GM19397 (cell line): ENCODE data around the gene ALDH1A1.

Experiments used
- ATAC-seq: cut with Tn5 transposase; IDR thresholded peaks from one replicate; pipeline ENCODE4 v1.9.1; 2021; ENCODE audit warnings: mild to moderate bottlenecking, moderate library complexity; ENCODE audit not compliant: unreplicated experiment

ALDH1A1 gene

DNA sequence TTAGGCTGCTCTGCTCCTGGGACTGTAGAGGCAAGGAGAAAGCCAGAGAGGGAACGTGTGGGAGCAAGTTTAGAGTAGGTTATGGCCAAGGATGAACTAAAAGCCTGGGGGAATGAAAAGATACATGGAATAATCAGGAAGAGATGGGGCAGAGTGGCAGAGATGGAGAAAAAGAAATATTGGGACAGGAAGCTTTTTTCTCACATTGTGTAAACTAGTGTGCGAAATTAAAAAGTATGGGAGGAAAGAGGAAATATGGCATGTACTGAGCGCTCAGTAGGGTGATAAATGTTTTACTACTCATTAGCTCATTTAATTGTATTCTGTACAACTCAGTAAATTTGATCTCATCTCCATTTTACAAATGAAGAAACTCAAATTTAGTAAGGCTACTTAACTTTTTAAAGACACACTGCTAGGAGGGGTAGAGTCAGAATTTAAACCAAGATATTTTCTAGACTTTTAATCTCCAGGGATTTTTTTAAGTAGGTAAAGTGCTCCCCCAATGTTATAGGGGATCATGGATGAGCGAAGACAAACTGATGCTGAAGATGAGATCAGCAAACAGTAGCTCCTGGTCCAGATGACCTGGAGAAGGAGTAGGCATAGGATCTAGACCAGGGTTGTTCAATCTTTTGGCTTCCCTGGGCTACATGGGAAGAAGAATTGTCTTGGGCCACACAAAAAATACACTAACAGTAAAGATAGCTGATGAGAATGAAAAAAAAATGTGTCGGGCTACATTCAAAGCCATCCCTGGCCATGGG lies 30.8 kb downstream of the ALDH1A1 start:
- no peak for ATAC-seq

GRCh38 chr9:72919246-72919945 lies 33.5 kb downstream of the ALDH1A1 start:
- ATAC-seq, result no peak

- no peak for ATAC-seq
These were observed 34.9 kb downstream of the ALDH1A1 start for GRCh38 chr9:72917892-72918509.

- no peak for ATAC-seq
These were observed 37.2 kb downstream of the ALDH1A1 start for GRCh38 chr9:72915659-72916058.

DNA sequence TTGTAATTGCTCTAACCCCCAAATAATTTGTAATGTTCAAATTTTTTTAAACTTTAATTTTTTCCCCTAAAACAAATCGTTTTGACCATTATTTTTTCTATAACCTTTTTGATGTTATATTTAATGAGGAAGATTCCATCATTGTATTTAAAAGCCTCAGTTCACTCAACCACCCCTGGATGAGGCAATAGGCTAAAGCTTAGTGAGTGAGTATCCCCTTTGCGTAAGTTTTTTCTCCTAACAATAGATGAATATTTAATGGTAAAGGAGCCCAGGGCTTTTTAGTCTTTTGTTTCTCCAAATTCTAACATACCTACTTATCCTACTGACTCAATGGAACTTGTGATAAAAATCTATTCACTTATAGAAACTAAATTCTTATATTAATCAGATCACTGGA lies 38.1 kb downstream of the ALDH1A1 start:
- ATAC-seq, result no peak

DNA sequence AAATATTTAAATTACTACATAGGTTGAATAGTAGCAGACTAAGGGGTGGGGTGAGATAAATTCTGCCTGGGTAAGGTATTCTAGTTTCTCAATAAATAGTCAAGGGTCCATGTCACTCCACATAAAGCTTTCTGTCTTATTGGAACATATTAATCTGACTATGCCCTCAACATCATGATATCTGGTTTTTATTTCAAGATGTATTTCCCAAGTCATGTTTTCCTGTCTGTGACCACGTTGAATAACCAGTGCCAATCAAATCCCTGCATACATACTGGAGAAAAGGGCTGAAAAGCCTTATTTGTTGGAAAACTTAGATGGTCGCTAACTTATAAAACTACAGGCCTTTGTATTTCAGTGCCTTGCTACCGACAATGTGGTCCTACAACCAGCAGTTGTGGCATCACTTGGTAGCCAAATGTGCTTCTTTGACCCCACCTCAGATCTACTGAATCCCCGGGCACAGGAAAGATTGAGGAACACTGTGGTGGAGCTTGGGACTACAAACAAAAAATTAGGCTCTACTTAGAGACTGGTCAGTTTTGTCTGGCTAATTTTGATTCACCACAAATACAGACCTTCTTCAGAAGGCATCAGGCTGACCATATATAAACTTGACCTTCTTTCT lies 39.4 kb downstream of the ALDH1A1 start:
- no peak for ATAC-seq

GRCh38 chr9:72912476-72913381 lies 40.1 kb downstream of the ALDH1A1 start:
- ATAC-seq, result no peak

GRCh38 chr9:72911816-72912215 lies 41.0 kb downstream of the ALDH1A1 start:
- ATAC-seq, result no peak

GRCh38 chr9:72911247-72911775 lies 41.5 kb downstream of the ALDH1A1 start:
- no peak for ATAC-seq

DNA sequence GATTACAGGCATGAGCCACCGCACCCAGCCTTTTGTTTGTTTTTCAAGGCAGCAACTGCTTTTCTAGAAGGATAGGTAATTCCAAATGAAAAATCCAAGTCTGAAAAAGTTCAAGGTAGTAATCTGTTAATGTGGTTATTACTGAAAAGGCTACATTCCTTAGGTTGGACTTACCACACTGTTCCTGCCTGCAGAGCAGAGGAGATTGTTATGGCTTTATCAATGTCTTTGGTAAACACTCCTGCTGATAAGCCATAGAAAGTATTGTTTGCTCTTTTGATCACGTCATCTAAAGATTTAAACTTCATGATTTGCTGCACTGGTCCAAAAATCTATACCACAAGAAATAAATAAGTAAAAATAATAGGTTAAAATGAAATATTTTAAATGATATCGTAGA lies 43.4 kb downstream of the ALDH1A1 start:
- no peak for ATAC-seq

DNA sequence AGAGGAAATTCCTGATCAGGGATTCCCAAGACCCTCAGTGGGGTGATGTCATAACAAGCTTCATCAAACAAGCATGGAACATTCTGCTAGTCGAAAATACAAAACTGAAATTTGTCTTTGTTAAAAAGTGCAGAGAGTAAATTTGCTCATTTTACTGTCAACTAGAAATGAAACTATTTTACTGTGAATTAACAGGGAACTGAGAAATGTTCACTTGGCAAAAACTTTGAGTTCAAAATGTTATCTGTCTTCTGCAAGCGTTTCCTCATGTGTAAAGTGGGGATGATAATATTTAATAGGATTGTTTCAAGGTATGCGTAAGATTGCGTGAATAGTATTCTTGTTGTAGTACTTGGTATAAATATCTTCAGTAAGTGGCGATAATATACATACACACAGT lies 45.4 kb downstream of the ALDH1A1 start:
- no peak for ATAC-seq

DNA sequence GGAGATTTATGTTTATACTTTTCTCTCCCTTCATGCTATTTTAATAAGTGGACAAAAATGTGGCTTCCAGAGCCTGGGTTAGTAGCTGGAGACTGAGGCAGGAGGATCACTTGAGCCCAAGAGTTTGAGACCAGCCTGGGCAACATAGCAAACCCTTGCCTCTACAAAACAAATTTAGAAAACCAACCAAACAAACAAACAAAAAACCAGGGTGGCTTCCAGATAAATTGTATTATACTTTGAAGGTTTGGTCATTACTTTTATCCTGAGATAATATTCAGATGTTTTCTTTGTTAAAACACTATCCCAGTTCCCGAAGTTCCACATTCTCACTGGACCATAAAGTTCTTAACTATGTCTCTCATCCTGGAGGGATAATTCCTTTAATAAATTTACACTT lies 46.0 kb downstream of the ALDH1A1 start:
- no peak for ATAC-seq

DNA sequence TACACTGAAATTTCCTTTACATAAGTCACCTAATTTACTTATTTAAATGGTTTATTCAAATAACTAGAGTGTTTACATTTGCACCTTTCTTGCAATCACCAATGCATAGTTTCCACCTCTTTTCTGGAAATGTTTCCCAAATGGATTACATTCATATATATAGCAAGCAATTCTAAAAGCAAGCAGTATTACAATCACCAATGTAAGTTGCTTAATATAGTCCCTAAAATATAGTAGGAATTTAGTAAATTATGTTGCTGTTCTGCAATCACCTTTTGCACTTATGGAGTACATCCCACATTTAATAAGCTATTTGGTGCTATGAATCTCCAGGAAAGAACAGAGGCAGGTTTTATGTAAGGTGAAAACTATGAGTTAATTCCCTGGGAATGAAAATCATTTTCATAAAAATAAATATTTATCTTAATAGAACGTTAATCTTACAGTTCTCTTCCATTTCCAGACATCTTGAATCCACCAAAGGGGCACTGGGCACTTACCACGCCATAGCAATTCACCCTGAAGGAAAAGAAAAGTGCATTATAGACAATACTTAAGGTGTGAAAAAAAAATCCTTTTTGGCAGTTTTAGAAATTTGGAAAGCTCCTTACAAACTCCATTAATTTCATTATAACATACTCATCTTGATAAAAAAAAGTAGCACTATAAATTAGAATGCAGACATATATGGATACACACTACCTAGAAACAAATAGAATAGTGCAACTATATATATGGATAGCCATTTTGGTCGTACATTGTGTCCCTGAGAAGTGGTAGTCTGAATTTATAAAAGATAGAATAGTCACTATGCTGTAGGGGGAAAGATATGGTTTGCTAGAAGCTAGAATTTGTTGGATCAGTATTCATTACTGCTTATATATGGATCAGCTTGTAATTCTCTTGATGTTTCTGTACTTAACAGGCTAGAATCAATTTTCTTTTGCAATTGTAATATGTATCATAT lies 47.1 kb downstream of the ALDH1A1 start:
- ATAC-seq, result no peak

GRCh38 chr9:72904267-72905093 lies 48.4 kb downstream of the ALDH1A1 start:
- no peak for ATAC-seq

- ATAC-seq, result no peak
These were observed 49.8 kb downstream of the ALDH1A1 start for GRCh38 chr9:72903103-72903502.

- ATAC-seq, result no peak
These were observed 50.6 kb downstream of the ALDH1A1 start for GRCh38 chr9:72902268-72902667.

DNA sequence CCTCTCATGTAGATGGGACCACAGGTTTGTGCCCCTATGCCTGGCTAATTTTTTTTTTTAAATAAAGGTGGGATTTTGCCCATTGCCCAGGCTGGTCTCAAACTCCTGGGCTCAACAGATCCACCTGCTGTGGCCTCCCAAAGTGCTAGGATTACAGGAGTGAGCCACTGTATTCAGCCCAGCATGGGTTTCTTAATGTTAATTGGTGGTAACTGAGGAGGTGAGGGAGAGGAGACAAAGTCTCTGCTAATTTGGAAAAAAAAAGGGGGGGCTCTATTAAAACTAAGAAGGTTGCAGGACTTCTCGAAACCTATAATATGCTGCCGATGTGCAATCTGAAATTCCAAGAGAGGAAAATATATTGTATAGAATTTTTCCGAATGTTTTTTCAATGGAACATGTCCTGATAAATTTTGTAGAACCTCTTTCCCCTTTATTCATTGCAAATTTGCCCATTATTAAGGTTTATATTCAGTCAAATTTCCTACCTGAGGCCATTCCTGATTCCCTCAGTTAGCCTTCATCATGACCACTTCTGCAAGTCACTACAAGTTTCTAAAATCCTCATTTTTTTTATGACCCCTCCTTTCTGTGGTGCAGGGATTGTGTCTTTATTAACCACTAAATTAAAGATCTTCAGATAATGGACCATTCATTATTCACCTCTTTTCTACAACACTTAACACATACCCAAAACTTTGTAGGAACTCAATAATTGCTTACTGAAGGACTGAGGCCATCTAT lies 52.9 kb downstream of the ALDH1A1 start:
- no peak for ATAC-seq
